ENCODE measurements around the gene DUSP10.

Gene DUSP10

DNA sequence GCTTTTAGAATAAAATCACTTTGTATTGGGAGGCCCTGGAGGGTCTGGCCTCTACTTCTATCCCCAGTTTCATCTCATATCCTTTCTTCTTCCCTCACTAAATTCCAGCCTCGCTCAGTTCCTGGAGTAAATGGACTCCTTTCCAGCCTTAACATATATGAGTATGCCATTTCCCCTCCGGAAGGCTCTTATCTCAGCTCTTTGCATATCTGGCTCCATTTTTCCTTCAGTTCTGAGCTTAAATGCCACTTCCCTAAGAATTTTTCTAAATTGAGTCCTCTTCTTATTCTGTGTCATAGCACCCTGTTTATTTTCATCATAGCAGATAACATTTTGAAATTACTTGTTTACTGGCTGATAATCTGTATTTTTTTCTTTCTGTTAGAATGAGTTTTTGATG lies 20.2 kb upstream of the DUSP10 start:
- no peak for DNase-seq

DNA sequence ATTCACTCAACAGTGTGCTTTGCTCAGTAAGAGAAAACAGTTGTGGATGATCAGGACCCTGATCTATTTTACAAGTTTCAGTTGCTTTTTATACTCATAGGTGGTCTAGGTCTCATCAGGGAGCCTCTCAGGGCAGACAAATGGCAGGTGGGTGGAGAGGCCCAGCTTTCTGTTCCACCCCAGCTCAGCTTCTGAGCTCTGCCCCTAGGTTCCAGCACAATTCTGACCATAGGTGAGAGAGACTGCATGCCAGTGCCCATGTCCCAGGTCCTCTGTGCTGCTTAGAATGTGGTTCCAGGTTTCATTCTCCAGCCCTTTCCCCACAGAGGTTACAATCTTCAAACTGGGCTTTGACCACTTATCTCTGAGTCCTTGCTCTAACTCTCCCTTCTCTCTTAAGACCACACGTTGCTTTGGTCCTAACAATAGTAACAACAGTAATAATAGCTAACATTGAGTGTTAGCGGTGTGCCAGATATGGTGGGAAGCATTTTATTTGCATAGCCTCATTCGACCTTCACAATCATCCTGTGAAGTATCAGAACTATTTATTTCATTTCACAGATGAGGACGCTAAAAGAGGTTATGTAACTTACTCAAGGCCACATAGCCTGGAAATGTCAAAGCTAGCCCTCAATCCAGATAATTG lies 19.6 kb upstream of the DUSP10 start:
- DNase-seq, result no peak

DNA sequence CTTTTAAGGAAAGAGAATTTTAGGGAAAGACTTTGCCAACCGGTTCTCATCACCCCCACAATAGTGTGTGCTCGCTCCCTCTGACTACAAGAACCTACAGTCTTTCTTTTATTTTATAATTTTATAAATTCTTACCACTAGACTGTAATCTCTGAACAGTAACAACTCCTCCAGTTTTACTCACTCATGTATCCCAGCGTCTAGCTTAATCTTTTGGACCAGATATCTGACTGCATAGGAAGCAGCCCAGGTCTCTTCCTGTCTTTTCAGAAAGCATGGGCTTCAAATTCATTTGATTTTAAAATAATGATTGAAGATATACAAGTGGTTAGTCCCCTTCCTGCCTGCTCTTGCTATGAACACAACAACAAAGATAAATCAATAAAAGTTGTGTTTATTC lies 19.0 kb upstream of the DUSP10 start:
- no peak for DNase-seq

GRCh38 chr1:221759436-221759835 lies 17.5 kb upstream of the DUSP10 start:
- DNase-seq, result no peak

DNA sequence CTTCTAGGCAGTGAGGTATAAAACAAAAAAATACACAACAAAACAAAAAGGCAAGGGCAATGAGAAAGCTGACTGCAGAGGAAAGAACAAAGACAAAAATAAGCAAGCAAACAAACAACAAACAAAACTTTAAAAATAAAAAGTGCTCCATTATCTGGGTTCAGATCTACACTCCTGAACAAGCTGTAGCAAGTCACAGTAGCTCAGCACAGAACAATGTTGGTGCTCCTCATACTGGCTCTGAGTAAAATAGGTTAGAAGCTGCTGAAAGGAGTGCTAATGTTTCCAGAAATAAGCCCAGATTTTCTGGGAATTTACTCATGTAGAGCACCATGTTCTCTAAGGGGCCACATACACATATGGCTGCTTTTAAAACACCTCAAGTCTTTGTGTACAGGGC lies 16.6 kb upstream of the DUSP10 start:
- DNase-seq, result no peak

GRCh38 chr1:221756830-221757551 lies 15.1 kb upstream of the DUSP10 start:
- no peak for DNase-seq

DNA sequence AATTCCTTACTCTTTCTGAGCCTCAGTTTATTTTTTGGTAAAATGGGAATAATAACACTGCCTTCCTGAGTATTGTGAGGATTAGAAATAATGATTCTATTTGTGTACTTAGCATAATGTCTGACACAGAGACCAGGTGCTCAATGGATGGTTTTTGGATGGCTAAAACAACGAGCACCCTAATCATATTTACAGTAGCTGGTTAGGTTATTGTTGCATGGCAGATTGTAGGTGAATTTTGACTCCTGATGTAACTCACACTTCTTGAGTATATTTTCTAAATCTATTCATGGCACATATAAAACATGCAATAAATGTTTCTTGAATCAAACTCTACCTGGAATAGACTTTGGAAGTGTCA lies 11.9 kb upstream of the DUSP10 start:
- DNase-seq, result no peak

GRCh38 chr1:221751226-221751887 lies 9.5 kb upstream of the DUSP10 start:
- no peak for DNase-seq

- DNase-seq, result no peak
Measured at GRCh38 chr1:221748981-221749380, 7.1 kb upstream of the DUSP10 start.

DNA sequence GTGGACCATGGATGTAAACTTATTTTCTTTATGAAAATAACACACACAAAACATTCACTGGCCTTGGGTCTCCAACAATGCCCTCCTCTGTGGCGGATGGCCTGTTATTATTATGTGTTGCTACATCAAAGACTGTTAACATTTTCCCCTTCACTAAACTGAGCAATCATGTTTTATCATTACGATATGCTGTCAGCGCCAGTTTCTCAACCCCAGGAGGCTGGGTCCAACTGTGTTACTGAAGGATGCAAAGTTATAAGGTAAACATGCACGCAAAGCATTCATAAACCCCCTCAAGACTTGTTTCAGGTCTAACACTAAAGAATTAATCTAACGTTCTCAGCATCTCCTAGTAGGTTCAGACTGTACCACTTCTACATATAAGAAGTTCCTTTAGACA lies 6.0 kb upstream of the DUSP10 start:
- DNase-seq, result no peak

DNA sequence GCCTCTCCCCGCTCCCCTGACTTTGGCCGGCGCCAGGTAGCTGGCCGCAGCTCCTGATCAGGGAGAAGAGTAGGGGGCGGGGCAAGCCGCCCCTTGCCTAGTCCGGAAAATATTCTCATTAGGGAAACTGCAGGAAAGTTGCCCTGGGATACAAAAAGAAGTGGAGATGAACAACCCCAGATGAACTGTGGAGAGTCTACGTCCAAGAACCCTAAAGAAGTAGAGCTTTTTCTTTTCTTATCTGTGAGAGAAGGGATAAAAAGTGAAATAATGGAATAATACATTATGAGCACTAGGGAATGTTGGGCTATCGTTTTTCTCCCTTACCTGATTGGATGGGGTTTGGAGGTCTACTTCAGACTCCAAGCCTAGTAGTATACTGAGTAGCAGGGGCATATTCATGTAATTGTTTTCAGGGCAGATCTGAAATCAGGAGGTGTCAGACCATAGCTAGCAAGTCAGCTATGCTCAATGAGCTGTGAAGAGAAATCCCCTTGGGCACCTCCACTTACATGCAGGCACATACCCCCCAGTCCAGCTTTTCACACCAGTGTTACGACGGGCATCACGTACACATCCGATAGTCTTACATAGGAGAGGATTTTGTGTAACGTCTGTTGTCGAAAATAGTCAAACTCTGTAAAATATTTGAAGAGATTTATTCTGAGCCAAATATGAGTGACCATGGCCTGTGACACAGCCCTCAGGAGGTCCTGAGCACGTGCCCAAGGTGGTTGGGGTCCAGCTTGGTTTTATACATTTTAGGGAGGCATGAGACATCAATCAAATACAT lies 1.7 kb upstream of the DUSP10 start:
- no peak for DNase-seq

DNA sequence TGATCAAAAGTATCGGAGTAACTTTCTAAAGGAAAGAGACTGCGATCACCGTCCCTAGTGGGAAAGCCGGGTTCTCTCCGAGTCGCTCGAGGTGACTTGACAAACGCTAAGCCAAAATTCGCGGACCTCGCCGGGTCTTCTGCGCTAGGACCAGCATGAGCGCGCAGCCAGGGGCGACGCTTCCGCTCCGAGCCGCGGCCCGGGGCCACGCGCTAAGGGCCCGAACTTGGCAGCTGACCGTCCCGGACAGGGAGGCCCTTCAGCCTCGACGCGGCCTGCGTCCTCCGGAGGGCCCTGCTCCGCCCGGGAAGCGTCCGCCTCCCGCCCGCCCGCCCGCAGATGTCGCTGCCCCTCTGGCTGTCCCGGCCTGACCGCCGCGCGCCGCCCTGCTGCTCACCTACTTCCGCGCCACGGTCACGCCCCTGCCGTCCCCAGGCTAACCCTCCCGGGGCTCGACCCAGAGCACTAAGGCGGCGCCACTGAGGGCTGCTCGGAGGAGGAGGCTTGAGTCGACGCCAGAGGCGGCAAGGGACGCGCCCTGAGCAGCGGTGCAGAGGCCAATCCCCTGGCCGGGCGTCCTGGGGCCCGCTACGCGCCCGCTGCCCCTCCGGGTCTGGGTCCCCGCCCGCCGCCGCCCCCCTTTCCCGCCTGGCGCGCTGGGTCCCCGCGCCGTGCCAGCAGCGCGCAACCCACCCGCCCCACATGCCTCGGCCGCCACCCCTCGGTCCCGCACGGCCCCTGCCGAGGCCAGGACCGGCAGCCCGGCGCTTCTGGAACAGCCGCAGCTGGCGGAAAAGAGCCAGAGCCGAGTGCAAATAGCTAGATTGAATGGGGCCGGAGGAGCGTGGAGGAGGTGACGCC lies 896 bp upstream of the DUSP10 start:
- DNase-seq, result peak; percentile 72

DNA sequence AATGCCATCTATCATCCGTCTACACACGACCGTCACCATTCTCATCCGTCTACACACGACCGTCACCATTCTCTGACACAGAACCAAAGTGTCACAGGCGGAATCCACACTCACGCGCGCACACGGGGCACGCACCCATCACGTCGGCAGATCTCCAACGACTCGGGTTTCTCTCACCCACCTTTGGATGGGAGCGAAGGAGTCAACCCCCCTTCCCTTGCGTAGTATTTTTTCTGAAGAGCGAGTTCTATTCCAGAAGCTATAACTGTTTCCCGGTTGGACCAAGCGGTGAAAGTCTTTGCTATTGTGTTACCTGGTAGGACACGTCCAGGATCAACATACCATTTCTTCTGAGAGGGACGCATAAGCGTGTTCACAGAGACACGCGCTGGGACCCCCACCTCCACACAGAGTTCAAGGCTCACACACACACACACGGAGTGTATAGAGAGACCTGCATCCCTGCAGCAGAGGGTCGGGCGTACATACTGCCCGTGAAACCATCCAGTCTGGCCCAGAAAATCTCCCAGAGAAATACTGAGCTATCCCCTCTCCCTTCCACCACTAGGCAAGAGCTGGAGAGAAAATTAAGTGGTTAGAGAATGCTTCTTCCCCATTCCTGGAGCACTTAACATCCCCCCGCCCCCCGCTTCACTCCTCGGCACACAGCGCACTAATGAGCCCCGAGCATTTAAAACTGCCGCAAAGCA lies 741 bp downstream of the DUSP10 start:
- DNase-seq, result peak; percentile 18

DNA sequence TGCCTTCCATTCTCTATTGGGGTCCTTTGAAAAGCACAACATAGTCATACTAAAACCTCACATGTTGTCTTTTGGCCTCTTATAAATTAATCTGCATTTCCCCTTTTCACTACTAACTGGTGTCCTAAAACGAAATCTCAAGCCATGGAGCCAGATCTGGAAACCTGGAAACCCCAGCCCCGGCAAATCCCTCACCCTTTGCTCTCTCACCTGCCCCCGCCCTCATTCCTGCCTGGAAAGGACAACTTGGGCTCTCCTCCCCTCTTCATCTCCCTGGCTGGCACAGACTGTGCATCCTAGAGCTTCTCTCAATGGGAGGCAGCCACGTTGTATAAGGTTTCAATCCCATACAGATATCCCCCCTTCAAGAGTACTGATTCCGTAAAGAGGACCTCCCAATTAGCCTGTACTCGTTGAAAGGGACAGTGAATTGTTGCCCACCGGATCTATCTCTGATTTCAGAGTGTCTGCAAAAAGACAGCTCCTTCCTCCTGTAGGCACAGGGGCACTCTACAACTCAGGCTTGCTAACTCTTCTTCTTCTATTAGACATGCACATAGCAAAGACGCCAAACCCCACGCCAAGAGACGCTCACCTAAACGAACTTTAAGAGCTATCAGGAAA lies 1.4 kb downstream of the DUSP10 start:
- no peak for DNase-seq

DNA sequence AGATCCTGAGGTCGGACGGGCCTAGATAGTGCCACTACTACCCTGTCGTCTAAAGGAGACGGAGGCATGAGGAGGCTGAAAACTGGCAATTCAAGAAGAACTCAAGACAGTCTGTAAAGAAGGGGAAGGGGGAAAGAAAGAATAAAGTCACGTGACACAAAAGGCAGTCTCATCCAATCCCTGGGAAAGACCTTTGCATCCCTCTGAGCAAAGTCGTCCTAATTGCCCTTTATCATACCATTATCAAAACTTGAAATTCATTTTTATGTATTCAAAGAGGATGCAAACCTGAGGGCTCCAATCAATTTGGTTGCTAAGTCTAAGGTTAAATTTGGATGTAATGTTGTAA lies 2.2 kb downstream of the DUSP10 start:
- DNase-seq, result no peak

DNA sequence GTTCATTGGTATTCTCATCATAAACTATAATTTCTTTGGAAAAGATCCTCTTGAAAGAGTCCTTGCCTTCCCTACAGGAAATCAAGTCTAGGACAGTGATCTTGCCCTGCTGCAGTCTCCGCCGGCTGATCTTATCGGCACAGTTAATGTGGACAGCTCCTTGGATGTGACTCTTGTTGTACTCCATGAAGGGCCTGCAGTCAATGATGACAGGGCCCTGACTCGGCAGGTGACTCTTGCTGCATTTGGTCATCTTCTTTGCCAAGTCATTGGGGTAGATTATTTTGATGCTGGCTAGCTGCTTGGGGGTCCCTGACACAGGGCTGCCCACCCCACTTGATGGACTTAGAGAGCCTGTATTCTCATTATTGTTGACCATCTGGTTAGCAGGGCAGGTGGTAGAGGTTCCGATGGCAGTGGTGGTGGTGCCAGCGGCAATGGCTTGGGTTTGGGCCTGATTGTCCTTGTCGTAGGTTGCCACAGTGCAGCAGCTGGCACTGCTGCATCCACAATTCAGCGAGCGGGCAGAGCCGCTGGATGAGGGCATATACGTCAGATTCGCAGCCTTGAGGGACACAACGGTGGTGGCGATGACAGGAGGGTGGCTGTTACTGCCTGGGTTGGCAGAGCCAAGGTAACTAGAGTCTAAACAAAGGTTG lies 2.7 kb downstream of the DUSP10 start:
- DNase-seq, result no peak

- DNase-seq, result no peak
Measured at GRCh38 chr1:221736714-221737113, 5.2 kb downstream of the DUSP10 start.

- DNase-seq, result no peak
Measured at GRCh38 chr1:221735999-221736398, 5.9 kb downstream of the DUSP10 start.

DNA sequence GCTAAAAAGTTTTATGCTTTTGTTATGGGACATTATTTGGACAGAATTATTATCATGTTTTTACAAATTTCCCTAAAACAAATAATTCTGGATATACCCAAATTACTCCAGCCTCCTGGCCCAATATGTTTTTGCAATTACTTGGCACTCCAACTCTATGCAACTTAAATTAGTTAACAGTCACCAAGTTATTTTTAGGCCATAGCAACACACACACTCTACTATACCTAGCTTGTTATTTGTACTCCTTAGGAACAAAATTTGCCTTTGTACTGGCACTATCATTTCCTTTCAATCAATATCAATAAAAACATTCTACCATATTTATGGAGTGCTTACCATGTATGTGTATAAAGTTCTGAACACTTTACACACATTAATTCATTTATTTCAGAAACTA lies 7.7 kb downstream of the DUSP10 start:
- no peak for DNase-seq

GRCh38 chr1:221732052-221732451 lies 9.8 kb downstream of the DUSP10 start:
- no peak for DNase-seq

DNA sequence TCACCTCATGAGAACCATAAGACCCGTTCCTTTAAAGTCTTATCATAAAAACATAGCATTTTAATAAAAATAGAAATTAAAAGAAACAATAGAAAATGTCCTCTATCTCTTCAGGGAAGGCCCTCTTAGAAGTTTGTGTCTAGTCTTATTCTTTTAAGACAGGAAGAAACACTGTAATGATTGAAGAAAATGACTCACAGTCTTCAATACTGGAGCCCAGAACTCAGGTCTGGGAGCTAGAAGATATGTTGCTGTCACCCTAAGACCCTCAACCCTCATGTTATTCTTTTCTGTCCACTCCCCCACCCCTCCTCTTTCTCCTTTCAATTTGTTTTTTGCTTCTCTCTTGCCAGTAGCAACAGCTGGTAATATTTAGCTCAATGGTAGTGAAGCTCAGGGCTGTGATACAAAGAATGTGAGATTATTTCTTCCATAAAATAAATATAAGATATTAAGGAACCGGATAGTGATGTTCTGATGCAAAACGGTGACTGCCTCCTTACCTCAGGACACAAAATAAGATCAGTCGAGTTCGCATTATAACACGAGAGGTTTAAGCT lies 12.0 kb downstream of the DUSP10 start:
- DNase-seq, result no peak
